Panc1 (cell line): ENCODE results near the gene LINGO4.

ENCODE experiments used
- CTCF ChIP-seq: fragments of 450-650 bp; IDR thresholded peaks from 2 replicates; pipeline ENCODE4 v1.5.1; 2017; ENCODE audit warnings: mild to moderate bottlenecking
- REST ChIP-seq, 2 experiments: IDR thresholded peaks; 2 replicates each; pipeline ENCODE4 v1.6.1; 2011 to 2012; ENCODE audit warnings: low read depth in 2 of 2, control low read depth in 1 of 2, low read length in 1 of 2, mild to moderate bottlenecking in 1 of 2, moderate library complexity in 1 of 2; ENCODE audit not compliant: insufficient read depth in 1 of 2
- TCF7L2 ChIP-seq: IDR thresholded peaks from 2 replicates; pipeline ENCODE4 v1.6.1; 2011; ENCODE audit warnings: mild to moderate bottlenecking, low read depth, low read length, inconsistent platforms

DNA sequence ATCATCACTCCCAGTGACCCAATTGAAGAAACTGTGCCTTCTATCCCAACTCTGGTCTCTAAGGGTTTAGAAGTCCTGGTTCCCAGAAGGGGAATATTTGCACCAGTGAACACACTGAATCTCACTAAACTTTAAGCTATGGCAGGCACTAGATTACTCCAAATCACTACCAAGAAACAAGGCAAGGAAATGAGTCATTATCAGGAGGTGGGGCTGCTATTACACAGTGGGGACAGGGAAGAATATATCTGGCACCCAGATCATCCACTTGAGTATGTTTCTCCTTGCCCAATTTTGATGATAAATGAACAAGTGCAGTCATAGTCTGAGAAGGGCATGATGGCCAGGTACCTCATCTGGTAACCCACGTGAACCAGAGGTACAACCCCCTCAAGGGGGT, 48.9 kb downstream of the LINGO4 start:
- TF ChIP-seq TCF7L2: no peak
- TF ChIP-seq CTCF: no peak
- no peak for TF ChIP-seq REST (IDR thresholded peaks at IDR 0.05; ENCODE audit: insufficient read depth in 1 of 2, low read depth in 2 of 2, low read length in 1 of 2)
